CD4-positive, alpha-beta T cell (primary cell): ENCODE measurements around the gene MSI2. TPM values are rescaled to one million over a fixed set of nuclear protein-coding genes. Genes with fewer than 3 reads are reported as not detected.
A peak's percentile ranks its signal among the peaks of the same experiment; 100 is the strongest.

Source experiments
- ATAC-seq: fragments of 200-7000 bp; cut with Tn5 transposase; one replicate; pipeline ENCODE4 v1.10.0; 2022; ENCODE audit warnings: mild to moderate bottlenecking; ENCODE audit not compliant: poor library complexity
- CTCF ChIA-PET: fragments of 350-600 bp; sonication (Branson Sonifier 250); formaldehyde crosslinking; loops from one replicate; lab custom pipeline; 2021; ENCODE audit warnings: antibody characterized with exemption, inconsistent platforms; lab: Charles Lee
- POLR2A ChIA-PET: fragments of 350-600 bp; sonication (Branson Sonifier 250); formaldehyde crosslinking; loops from one replicate; lab custom pipeline; 2021; ENCODE audit warnings: antibody characterized with exemption, inconsistent platforms; lab: Charles Lee
- DNase-seq, 14 experiments: peaks; one replicate each; pipeline ENCODE4 v3.0.0-alpha.2; 2013 to 2020; ENCODE audit warnings: mixed read lengths in 2 of 14
- H3K27ac ChIP-seq, 2 donors: one replicate each; pipeline versions ENCODE4 v1.5.1 to v1.7.0; 2013; ENCODE audit warnings: low read length in 2 of 2, low read depth in 1 of 2, mild to moderate bottlenecking in 1 of 2
- H3K27me3 ChIP-seq, 2 experiments: 1 replicate in 1 of 2; 2 replicates in 1 of 2; pipeline versions ENCODE4 v1.6.1 to v1.7.0; 2013; ENCODE audit warnings: low read length in 2 of 2, control low read depth in 1 of 2, mild to moderate bottlenecking in 1 of 2, moderate library complexity in 1 of 2; ENCODE audit not compliant: insufficient read depth in 2 of 2, control insufficient read depth in 1 of 2
- H3K36me3 ChIP-seq: one replicate; pipeline ENCODE4 v1.6.1; 2013; ENCODE audit warnings: low read length, control low read depth; ENCODE audit not compliant: insufficient read depth
- H3K4me1 ChIP-seq: one replicate; pipeline ENCODE4 v1.6.1; 2013; ENCODE audit warnings: low read length, control low read depth; ENCODE audit not compliant: insufficient read depth
- H3K4me3 ChIP-seq: one replicate; pipeline ENCODE4 v1.5.1; 2013; ENCODE audit warnings: mild to moderate bottlenecking, low read length, moderate library complexity
- H3K9me3 ChIP-seq, 2 experiments: 1 replicate in 1 of 2; 2 replicates in 1 of 2; pipeline versions ENCODE4 v1.6.1 to v1.7.0; 2013; ENCODE audit warnings: low read length in 2 of 2, mild to moderate bottlenecking in 2 of 2, control low read depth in 1 of 2, moderate library complexity in 1 of 2; ENCODE audit not compliant: control insufficient read depth in 1 of 2, insufficient read depth in 1 of 2
- H3K27ac Mint-ChIP-seq: one replicate; pipeline ENCODE4 v1.8.0; 2020; ENCODE audit warnings: mixed read lengths
- H3K27me3 Mint-ChIP-seq: one replicate; pipeline ENCODE4 v1.8.0; 2021; ENCODE audit warnings: mixed read lengths
- H3K36me3 Mint-ChIP-seq: one replicate; pipeline ENCODE4 v1.8.0; 2021; ENCODE audit warnings: low read depth, mixed read lengths
- H3K4me1 Mint-ChIP-seq: one replicate; pipeline ENCODE4 v1.8.0; 2021; ENCODE audit warnings: low read depth, mixed read lengths
- H3K4me3 Mint-ChIP-seq: one replicate; pipeline ENCODE4 v1.8.0; 2020; ENCODE audit warnings: mild to moderate bottlenecking, mixed read lengths
- H3K9me3 Mint-ChIP-seq: one replicate; pipeline ENCODE4 v1.8.0; 2020; ENCODE audit warnings: mixed read lengths
- intact Hi-C, 2 experiments: fragments of 100-400 bp; cut with DNase I in 1 of 2; cut with micrococcal nuclease in 1 of 2; formaldehyde crosslinking; loops; one replicate each; pipeline versions ENCODE4 v1.15.1 to v1.9.0; 2023 to 2025; cut with DNase I, micrococcal nuclease
- total RNA-seq, 174 experiments: library from RNA in 2 of 174; stranded (reverse) in 2 of 174; gene quantifications; one replicate each; pipeline ENCODE4 v1.2.3 and lab custom pipeline; 2021 to 2026
- TF ChIP-seq, protein P1 (sequence below): fragments of 200-600 bp; IDR thresholded peaks from one replicate; pipeline ENCODE4 v1.8.0; 2022; ENCODE audit warnings: antibody characterized with exemption, mild to moderate bottlenecking

Gene MSI2
- total RNA-seq, 2 experiments from 2014 or later: 129 to 132 TPM

DNA sequence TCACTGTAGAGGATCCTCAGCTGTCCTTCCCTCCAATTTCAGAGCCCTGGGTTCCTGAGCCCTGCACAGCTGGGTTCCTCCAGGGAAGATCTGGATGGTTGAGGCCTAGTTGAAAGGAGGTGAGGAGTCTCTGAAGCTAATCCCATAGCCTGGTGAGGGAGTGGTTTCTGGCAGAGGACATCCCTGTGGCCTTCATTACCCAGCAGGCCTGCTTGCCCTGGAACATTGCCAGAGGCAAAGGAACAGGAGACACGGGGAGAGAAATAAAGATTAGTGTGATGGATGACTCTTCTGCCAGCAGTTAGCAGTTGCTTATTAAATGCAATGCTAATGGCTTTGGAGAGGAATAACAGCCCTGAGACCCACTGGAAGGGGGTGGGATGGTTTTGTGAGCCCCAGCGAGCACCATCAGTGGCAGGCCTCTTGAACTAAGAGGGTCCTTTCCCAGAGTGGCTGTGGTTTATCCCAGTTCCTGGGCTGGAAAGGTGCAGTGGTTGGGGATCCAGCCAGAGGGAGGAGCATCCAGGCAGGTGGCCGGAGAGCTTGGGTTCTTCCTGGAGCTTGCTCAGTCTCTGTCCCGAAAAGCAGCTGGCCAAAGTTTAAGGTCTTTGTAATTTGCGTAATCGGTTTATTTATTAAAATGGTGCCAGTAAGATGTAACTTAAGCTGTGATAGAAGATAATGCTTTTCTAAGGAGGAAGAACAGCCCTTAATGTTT lies 279.1 kb downstream of the MSI2 start:
- intact Hi-C loops: no loop called here
- peaks cover 10% of the 10 kb centered on the region for H3K36me3 Mint-ChIP-seq
- no peak overlapping the region for H3K4me3 Mint-ChIP-seq
- Histone ChIP-seq H3K4me1 (peaks cover 18% of the 10 kb centered on the region), H3K9me3 (no peaks in the 10 kb centered on the region), H3K36me3 (peaks cover 10% of the 10 kb centered on the region), H3K4me3 (no peak overlapping the region), H3K27me3 (no peaks in the 10 kb centered on the region), H3K27ac (no peak overlapping the region)
- TF ChIP-seq, protein P1, sequence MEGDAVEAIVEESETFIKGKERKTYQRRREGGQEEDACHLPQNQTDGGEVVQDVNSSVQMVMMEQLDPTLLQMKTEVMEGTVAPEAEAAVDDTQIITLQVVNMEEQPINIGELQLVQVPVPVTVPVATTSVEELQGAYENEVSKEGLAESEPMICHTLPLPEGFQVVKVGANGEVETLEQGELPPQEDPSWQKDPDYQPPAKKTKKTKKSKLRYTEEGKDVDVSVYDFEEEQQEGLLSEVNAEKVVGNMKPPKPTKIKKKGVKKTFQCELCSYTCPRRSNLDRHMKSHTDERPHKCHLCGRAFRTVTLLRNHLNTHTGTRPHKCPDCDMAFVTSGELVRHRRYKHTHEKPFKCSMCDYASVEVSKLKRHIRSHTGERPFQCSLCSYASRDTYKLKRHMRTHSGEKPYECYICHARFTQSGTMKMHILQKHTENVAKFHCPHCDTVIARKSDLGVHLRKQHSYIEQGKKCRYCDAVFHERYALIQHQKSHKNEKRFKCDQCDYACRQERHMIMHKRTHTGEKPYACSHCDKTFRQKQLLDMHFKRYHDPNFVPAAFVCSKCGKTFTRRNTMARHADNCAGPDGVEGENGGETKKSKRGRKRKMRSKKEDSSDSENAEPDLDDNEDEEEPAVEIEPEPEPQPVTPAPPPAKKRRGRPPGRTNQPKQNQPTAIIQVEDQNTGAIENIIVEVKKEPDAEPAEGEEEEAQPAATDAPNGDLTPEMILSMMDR: no peak
- ATAC-seq: no peak
- ChIA-PET CTCF (no interaction called here), POLR2A (no interaction called here)
- no peak for DNase-seq
- peak overlapping the region; percentile 13 for H3K27ac Mint-ChIP-seq
- H3K27me3 Mint-ChIP-seq: no peaks in the 10 kb centered on the region
- H3K4me1 Mint-ChIP-seq: peaks cover 65% of the 10 kb centered on the region
- no peaks in the 10 kb centered on the region for H3K9me3 Mint-ChIP-seq

DNA sequence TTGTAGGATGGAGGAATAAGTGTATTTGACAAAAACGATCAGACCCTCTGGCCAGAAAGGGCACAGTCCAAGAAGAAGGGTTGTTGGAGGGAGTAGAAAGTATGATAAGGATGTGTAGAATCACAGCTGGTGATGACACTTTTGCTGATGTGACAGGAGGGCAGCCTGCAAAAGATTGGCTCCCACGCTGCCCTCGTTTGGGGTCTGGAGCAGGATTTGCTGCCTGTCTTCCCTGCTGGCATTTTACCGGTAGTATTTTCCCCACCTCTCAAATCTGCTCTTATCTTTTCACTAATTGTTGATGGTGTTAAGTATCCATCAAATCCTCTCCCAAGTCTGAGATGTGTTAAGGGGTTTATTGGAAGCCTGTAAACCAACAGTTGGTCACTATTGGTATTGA lies 280.0 kb downstream of the MSI2 start:
- ATAC-seq (no peak), DNase-seq (no peak)
- peaks cover 7% of the 10 kb centered on the region for H3K36me3 Mint-ChIP-seq
- H3K4me3 Mint-ChIP-seq: no peak overlapping the region
- peaks cover 7% of the 10 kb centered on the region for H3K36me3 ChIP-seq
- no peaks in the 10 kb centered on the region for H3K27me3 Mint-ChIP-seq
- CTCF ChIA-PET: no interaction called here
- intact Hi-C loops: no loop called here
- peaks cover 14% of the 10 kb centered on the region for H3K4me1 ChIP-seq
- no peak overlapping the region for H3K4me3 ChIP-seq
- H3K27me3 ChIP-seq: no peaks in the 10 kb centered on the region
- no peaks in the 10 kb centered on the region for H3K9me3 ChIP-seq
- H3K9me3 Mint-ChIP-seq: no peaks in the 10 kb centered on the region
- peak overlapping the region; percentile 13 for H3K27ac Mint-ChIP-seq
- H3K27ac ChIP-seq: no peak overlapping the region
- TF ChIP-seq, protein P1: no peak
- POLR2A ChIA-PET: no interaction called here
- peaks cover 65% of the 10 kb centered on the region for H3K4me1 Mint-ChIP-seq

DNA sequence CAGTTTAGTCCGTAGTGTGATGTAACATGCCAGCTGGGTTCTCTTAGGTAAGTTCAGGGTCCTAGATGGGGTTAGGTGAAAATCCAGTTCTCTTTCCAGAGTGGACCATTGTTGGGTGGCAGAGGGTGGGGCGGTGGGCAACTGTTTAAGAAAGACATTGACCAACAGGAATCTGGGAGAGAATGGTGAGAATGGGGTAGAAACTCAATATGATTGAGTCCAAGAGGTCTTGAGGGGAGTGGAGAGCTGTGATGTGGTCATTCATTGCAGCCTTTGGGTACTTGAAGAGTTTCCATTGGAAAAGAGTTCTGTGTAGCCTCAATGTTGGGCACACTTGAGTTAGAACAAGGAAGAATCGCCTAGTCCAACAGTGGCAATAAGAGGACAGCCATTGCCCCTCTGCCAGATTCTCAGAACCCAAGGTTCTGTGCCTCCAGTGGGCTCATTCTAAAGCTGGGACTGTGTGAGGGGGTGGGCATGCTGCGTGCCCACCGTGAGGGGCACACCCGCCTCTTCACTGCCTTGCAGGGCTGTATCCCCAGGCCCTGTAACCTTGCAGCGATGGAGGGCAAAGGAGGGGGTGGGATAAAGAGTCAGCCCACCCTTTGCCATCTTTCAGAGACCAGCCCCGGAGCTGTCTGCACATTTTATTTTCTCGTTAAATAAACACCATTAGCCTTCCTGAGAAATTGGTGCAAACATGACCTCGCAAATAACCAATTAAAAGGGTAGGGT lies 280.6 kb downstream of the MSI2 start:
- peaks cover 63% of the 10 kb centered on the region for H3K4me1 Mint-ChIP-seq
- TF ChIP-seq, protein P1: no peak
- no peaks in the 10 kb centered on the region for H3K27me3 ChIP-seq
- H3K36me3 Mint-ChIP-seq: peaks cover 7% of the 10 kb centered on the region
- H3K27ac Mint-ChIP-seq: peak overlapping the region; percentile 55
- H3K27me3 Mint-ChIP-seq: no peaks in the 10 kb centered on the region
- no peak overlapping the region for H3K27ac ChIP-seq
- H3K9me3 Mint-ChIP-seq: no peaks in the 10 kb centered on the region
- H3K36me3 ChIP-seq: peaks cover 7% of the 10 kb centered on the region
- ChIA-PET CTCF (no interaction called here), POLR2A (interaction anchor here (0.7 to 0.9 kb wide), 2 partner anchors 14 to 64 kb away, joined by 3 read pairs; no protein-coding TSS in a partner anchor)
- no peak for DNase-seq
- intact Hi-C loops: no loop called here
- H3K4me1 ChIP-seq: peaks cover 17% of the 10 kb centered on the region
- no peaks in the 10 kb centered on the region for H3K9me3 ChIP-seq
- peak overlapping the region; percentile 58 for H3K4me3 Mint-ChIP-seq
- ATAC-seq: no peak
- H3K4me3 ChIP-seq: peak overlapping the region; percentile 10
